Ectodermal cell (in vitro differentiated cells): Measurements from ENCODE around the gene ZNRF1.
"Not testable (repeated sequence)": the region's sequence is repeated elsewhere in the genome, so short reads cannot be mapped to it uniquely, and the experiment has no call there.

Source experiments
- H3K27ac ChIP-seq: 2 replicates; pipeline ENCODE4 v1.7.0; 2013; ENCODE audit warnings: mild to moderate bottlenecking, low read depth, low read length; ENCODE audit not compliant: insufficient read depth, poor library complexity, severe bottlenecking
- H3K27me3 ChIP-seq: 2 replicates; pipeline ENCODE4 v1.7.0; 2013; ENCODE audit warnings: mild to moderate bottlenecking, low read length; ENCODE audit not compliant: insufficient read depth, control insufficient read depth, poor library complexity, severe bottlenecking
- H3K36me3 ChIP-seq: one replicate; pipeline ENCODE4 v1.7.0; 2013; ENCODE audit warnings: low read length; ENCODE audit not compliant: control insufficient read depth, insufficient read depth
- H3K4me1 ChIP-seq: one replicate; pipeline ENCODE4 v1.7.0; 2013; ENCODE audit warnings: low read length; ENCODE audit not compliant: control insufficient read depth, insufficient read depth
- H3K4me3 ChIP-seq: 2 replicates; pipeline ENCODE4 v1.7.0; 2013; ENCODE audit warnings: low read depth, low read length, control low read depth; ENCODE audit not compliant: insufficient read depth
- H3K9me3 ChIP-seq: 2 replicates; pipeline ENCODE4 v1.7.0; 2013; ENCODE audit warnings: mild to moderate bottlenecking, low read length, moderate library complexity; ENCODE audit not compliant: control insufficient read depth
- WGBS, 2 experiments: methylation state at CpG; one replicate each; pipeline ENCODE4 v1.1.7; 2013; ENCODE audit warnings: missing lambda C conversion rate in 2 of 2; 5-methylcytosine and 5-hydroxymethylcytosine counted together

Gene ZNRF1

GRCh38 chr16:75013123-75013522, 14.3 kb downstream of the ZNRF1 start:
- WGBS, 2 experiments, result 88 to 89% methylated on average over 6 of the region's 6 CpGs
- not testable (repeated sequence) for H3K4me1 ChIP-seq, H3K9me3 ChIP-seq, H3K27me3 ChIP-seq, H3K4me3 ChIP-seq, H3K36me3 ChIP-seq, H3K27ac ChIP-seq

GRCh38 chr16:75014318-75014717, 15.5 kb downstream of the ZNRF1 start:
- Histone ChIP-seq H3K4me1 (no peaks in the 10 kb centered on the region), H3K27ac (no peak overlapping the region), H3K4me3 (no peak overlapping the region), H3K36me3 (no peaks in the 10 kb centered on the region), H3K9me3 (no peaks in the 10 kb centered on the region), H3K27me3 (no peaks in the 10 kb centered on the region)
- 89 to 97% methylated on average over 1 to 2 of the region's 2 CpGs for WGBS, 2 experiments

GRCh38 chr16:75016451-75017081, 17.7 kb downstream of the ZNRF1 start:
- 89 to 94% methylated on average over 12 of the region's 12 CpGs for WGBS, 2 experiments
- not testable (repeated sequence) for H3K4me1 ChIP-seq, H3K27me3 ChIP-seq, H3K9me3 ChIP-seq, H3K27ac ChIP-seq, H3K4me3 ChIP-seq, H3K36me3 ChIP-seq

GRCh38 chr16:75017670-75018525, 19.1 kb downstream of the ZNRF1 start:
- no peak overlapping the region for H3K4me3 ChIP-seq
- H3K27ac ChIP-seq, result no peak overlapping the region
- no peaks in the 10 kb centered on the region for H3K36me3 ChIP-seq
- H3K4me1 ChIP-seq, result no peaks in the 10 kb centered on the region
- WGBS, 2 experiments, result 93 to 100% methylated on average over 2 to 3 of the region's 3 CpGs
- H3K27me3 ChIP-seq, result no peaks in the 10 kb centered on the region
- H3K9me3 ChIP-seq, result no peaks in the 10 kb centered on the region

- WGBS, 2 experiments, result 89 to 94% methylated on average over 7 to 8 of the region's 8 CpGs
- Histone ChIP-seq H3K4me3 (no peak overlapping the region), H3K27ac (no peak overlapping the region), H3K9me3 (no peaks in the 10 kb centered on the region), H3K27me3 (no peaks in the 10 kb centered on the region), H3K4me1 (no peaks in the 10 kb centered on the region), H3K36me3 (no peaks in the 10 kb centered on the region)
Observed at GRCh38 chr16:75019007-75019406, 20.2 kb downstream of the ZNRF1 start.

- no peaks in the 10 kb centered on the region for H3K36me3 ChIP-seq
- no peaks in the 10 kb centered on the region for H3K27me3 ChIP-seq
- no peak overlapping the region for H3K27ac ChIP-seq
- H3K4me3 ChIP-seq, result no peak overlapping the region
- no peaks in the 10 kb centered on the region for H3K4me1 ChIP-seq
- WGBS, 2 experiments, result 94 to 96% methylated on average over 7 of the region's 7 CpGs
- H3K9me3 ChIP-seq, result no peaks in the 10 kb centered on the region
Observed at GRCh38 chr16:75019586-75019985, 20.8 kb downstream of the ZNRF1 start.

- Histone ChIP-seq H3K36me3 (no peaks in the 10 kb centered on the region), H3K9me3 (no peaks in the 10 kb centered on the region), H3K4me1 (no peaks in the 10 kb centered on the region), H3K27ac (no peak overlapping the region), H3K4me3 (no peak overlapping the region), H3K27me3 (no peaks in the 10 kb centered on the region)
- whole genome bisulfite sequencing, 2 experiments, result 90% methylated on average over 1 of the region's 1 CpG; no CpG with 5 or more reads in 1 of the 2 experiments
Observed at GRCh38 chr16:75021410-75021809, 22.6 kb downstream of the ZNRF1 start.

- Histone ChIP-seq H3K27ac (no peak overlapping the region), H3K36me3 (no peaks in the 10 kb centered on the region), H3K4me1 (no peaks in the 10 kb centered on the region), H3K9me3 (no peaks in the 10 kb centered on the region), H3K27me3 (no peaks in the 10 kb centered on the region), H3K4me3 (no peak overlapping the region)
- 97% methylated on average over 4 of the region's 4 CpGs for WGBS, 2 experiments
Observed at GRCh38 chr16:75022567-75022966, 23.7 kb downstream of the ZNRF1 start.

GRCh38 chr16:75023009-75023408, 24.2 kb downstream of the ZNRF1 start:
- Histone ChIP-seq H3K9me3 (no peaks in the 10 kb centered on the region), H3K36me3 (no peaks in the 10 kb centered on the region), H3K4me1 (no peaks in the 10 kb centered on the region), H3K27ac (no peak overlapping the region), H3K4me3 (no peak overlapping the region), H3K27me3 (no peaks in the 10 kb centered on the region)
- WGBS, 2 experiments, result 97 to 98% methylated on average over 2 of the region's 2 CpGs

- no peak overlapping the region for H3K27ac ChIP-seq
- H3K9me3 ChIP-seq, result no peaks in the 10 kb centered on the region
- H3K4me3 ChIP-seq, result no peak overlapping the region
- no peaks in the 10 kb centered on the region for H3K27me3 ChIP-seq
- no peaks in the 10 kb centered on the region for H3K36me3 ChIP-seq
- H3K4me1 ChIP-seq, result no peaks in the 10 kb centered on the region
- WGBS, 2 experiments, result 95% methylated on average over 3 of the region's 3 CpGs
Observed at GRCh38 chr16:75024182-75024581, 25.4 kb downstream of the ZNRF1 start.
